Gastrocnemius medialis (tissue), 4 donors: ENCODE measurements around the gene GRIFIN.

Source experiments
- POLR2A ChIP-seq, 2 donors: fragments of 450-650 bp; IDR thresholded peaks; one replicate each; pipeline ENCODE4 v1.6.1; 2017; ENCODE audit warnings: antibody characterized with exemption in 2 of 2, mild to moderate bottlenecking in 2 of 2, moderate library complexity in 2 of 2
- TF ChIP-seq, protein P1 (sequence below), 5 experiments: fragments of 450-650 bp in 3 of 5; fragments of 200-600 bp in 2 of 5; sonication (generic) in 2 of 5; IDR thresholded peaks in 4 of 5; conservative IDR thresholded peaks in 1 of 5; 1 replicate in 4 of 5; 2 replicates in 1 of 5; pipeline ENCODE4 v1.5.1; 2016 to 2019; ENCODE audit warnings: antibody characterized with exemption in 5 of 5, mild to moderate bottlenecking in 3 of 5, moderate library complexity in 3 of 5

DNA sequence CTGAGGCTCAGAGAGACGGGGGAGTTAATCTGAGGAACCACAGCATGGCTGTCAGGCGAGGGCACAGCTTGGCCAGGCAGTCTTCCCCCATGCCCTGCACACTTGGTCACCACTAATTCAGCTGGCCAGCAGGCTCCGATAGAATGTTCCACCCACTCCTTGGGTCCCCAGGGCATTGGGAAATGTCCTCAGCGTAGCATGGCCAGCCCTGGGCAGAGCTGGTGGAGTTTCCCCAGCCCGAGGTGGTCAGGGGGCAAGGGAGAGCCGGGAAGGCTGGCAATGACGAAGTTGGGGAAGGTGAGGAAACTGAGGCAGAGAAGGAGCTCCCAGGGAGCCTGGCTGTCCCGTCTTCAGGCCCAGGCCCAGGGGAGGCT, 12.1 kb upstream of the GRIFIN start:
- TF ChIP-seq, protein P1, sequence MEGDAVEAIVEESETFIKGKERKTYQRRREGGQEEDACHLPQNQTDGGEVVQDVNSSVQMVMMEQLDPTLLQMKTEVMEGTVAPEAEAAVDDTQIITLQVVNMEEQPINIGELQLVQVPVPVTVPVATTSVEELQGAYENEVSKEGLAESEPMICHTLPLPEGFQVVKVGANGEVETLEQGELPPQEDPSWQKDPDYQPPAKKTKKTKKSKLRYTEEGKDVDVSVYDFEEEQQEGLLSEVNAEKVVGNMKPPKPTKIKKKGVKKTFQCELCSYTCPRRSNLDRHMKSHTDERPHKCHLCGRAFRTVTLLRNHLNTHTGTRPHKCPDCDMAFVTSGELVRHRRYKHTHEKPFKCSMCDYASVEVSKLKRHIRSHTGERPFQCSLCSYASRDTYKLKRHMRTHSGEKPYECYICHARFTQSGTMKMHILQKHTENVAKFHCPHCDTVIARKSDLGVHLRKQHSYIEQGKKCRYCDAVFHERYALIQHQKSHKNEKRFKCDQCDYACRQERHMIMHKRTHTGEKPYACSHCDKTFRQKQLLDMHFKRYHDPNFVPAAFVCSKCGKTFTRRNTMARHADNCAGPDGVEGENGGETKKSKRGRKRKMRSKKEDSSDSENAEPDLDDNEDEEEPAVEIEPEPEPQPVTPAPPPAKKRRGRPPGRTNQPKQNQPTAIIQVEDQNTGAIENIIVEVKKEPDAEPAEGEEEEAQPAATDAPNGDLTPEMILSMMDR (IDR thresholded peaks at IDR 0.05 in 4 of 5, conservative IDR thresholded peaks at IDR 0.05 in 1 of 5), result no peak
- no peak for TF ChIP-seq POLR2A (IDR thresholded peaks at IDR 0.05)
